Measurements from ENCODE around the gene TP63.
"Not testable (repeated sequence)": the region's sequence is repeated elsewhere in the genome, so short reads cannot be mapped to it uniquely, and the experiment has no call there.

Gene TP63

GRCh38 chr3:189652042-189652441 lies 20.9 kb downstream of the TP63 start:
- TF ChIP-seq CTCF (IDR thresholded peaks at IDR 0.05; ENCODE audit: low read length, missing control alignments): peak; percentile 76
- no peak overlapping the region for H3K4me3 ChIP-seq (replicated peaks; ENCODE audit: low read depth, low read length)
- peak; percentile 45 for DNase-seq (ENCODE audit: low read depth)

- TF ChIP-seq CTCF (IDR thresholded peaks at IDR 0.05; ENCODE audit: low read length, missing control alignments): no peak
- DNase-seq (ENCODE audit: low read depth): no peak
These were observed 24.4 kb downstream of the TP63 start for GRCh38 chr3:189655617-189656016.

GRCh38 chr3:189659571-189659970 lies 28.4 kb downstream of the TP63 start:
- no peak overlapping the region for H3K4me3 ChIP-seq (replicated peaks; ENCODE audit: low read depth, low read length)
- DNase-seq (ENCODE audit: low read depth): no peak
- no peak for TF ChIP-seq CTCF (IDR thresholded peaks at IDR 0.05; ENCODE audit: low read length, missing control alignments)

More at GRCh38 chr3:189655617-189656016, 24.4 kb downstream of the TP63 start:
- H3K4me3 ChIP-seq (replicated peaks; ENCODE audit: low read depth, low read length): no peak overlapping the region

- TF ChIP-seq CTCF (IDR thresholded peaks at IDR 0.05; ENCODE audit: low read length, missing control alignments): no peak
- peak; percentile 92 for DNase-seq (ENCODE audit: low read depth)
- no peak overlapping the region for H3K4me3 ChIP-seq (replicated peaks; ENCODE audit: low read depth, low read length)
These were observed 33.1 kb downstream of the TP63 start for GRCh38 chr3:189664311-189664710.

GRCh38 chr3:189672346-189672745 lies 41.2 kb downstream of the TP63 start:
- not testable (repeated sequence) for DNase-seq (ENCODE audit: low read depth); H3K4me3 ChIP-seq (replicated peaks; ENCODE audit: low read depth, low read length)

- DNase-seq (ENCODE audit: low read depth): no peak
- no peak overlapping the region for H3K4me3 ChIP-seq (replicated peaks; ENCODE audit: low read depth, low read length)
- TF ChIP-seq CTCF (IDR thresholded peaks at IDR 0.05; ENCODE audit: low read length, missing control alignments): no peak
These were observed 42.3 kb downstream of the TP63 start for GRCh38 chr3:189673535-189673934.

GRCh38 chr3:189674249-189674913 lies 43.2 kb downstream of the TP63 start:
- H3K4me3 ChIP-seq (replicated peaks; ENCODE audit: low read depth, low read length): no peak overlapping the region
- no peak for DNase-seq (ENCODE audit: low read depth)
- no peak for TF ChIP-seq CTCF (IDR thresholded peaks at IDR 0.05; ENCODE audit: low read length, missing control alignments)

Measured in fibroblast of pulmonary artery (primary cell).